Sciatic nerve (tissue), 2 donors: ENCODE data around the gene FAM83E. TPM values are rescaled to one million over a fixed set of nuclear protein-coding genes. Genes with fewer than 3 reads are reported as not detected.
A peak's percentile ranks its signal among the peaks of the same experiment; 100 is the strongest.
"Not testable (repeated sequence)": the region's sequence is repeated elsewhere in the genome, so short reads cannot be mapped to it uniquely, and the experiment has no call there.

ENCODE experiments used
- ATAC-seq: fragments of 200-7000 bp; cut with Tn5 transposase; one replicate; pipeline ENCODE4 v1.9.1; 2020; ENCODE audit warnings: mild to moderate bottlenecking, moderate library complexity
- DNase-seq: peaks from one replicate; pipeline ENCODE4 v3.0.0-alpha.2; 2020; ENCODE audit warnings: low spot score
- intact Hi-C: fragments of 100-400 bp; cut with DNase I; formaldehyde crosslinking; loops from one replicate; pipeline ENCODE4 v1.14.2; 2022
- total RNA-seq: library from RNA; stranded (reverse); fragmentation: NEBNext Ultra II Directional; extraction: Animal tissue kit (Norgen Biotek cat#: 25700); gene quantifications from one replicate; pipeline ENCODE4 v1.2.1, GENCODE V29; 2021
- donor health status: DM: no; HTN: no; CAD: no.
- donor health status: DM: no; HTN: no; CAD: no.

The FAM83E gene
- total RNA-seq, result not detected

- intact Hi-C loops, result no loop called here
- ATAC-seq, result no peak
- DNase-seq, result no peak
Observed at GRCh38 chr19:48614436-48615230, at the start of gene FAM83E. Gene FAM83E, minus strand, starts transcription at chr19:48615076. Its CDS starts 1,704 bp downstream, at chr19:48613372.

- ATAC-seq (no peak), DNase-seq (no peak)
- intact Hi-C loops, result no loop called here
Observed at GRCh38 chr19:48664476-48664875, 49.6 kb upstream of the FAM83E start.

- ATAC-seq, result no peak
- intact Hi-C loops, result no loop called here
- no peak for DNase-seq
Observed at GRCh38 chr19:48663667-48664066, 48.8 kb upstream of the FAM83E start.

GRCh38 chr19:48661711-48662090 lies 46.8 kb upstream of the FAM83E start:
- intact Hi-C loops, result no loop called here
- no peak for DNase-seq
- ATAC-seq, result no peak

- DNase-seq (peak; percentile 94), ATAC-seq (peak; percentile 86)
- intact Hi-C loops, result no loop called here
Observed at GRCh38 chr19:48660852-48661710, 46.2 kb upstream of the FAM83E start.

GRCh38 chr19:48659768-48660167 lies 44.9 kb upstream of the FAM83E start:
- ATAC-seq, result no peak
- no peak for DNase-seq
- intact Hi-C loops, result no loop called here

DNA sequence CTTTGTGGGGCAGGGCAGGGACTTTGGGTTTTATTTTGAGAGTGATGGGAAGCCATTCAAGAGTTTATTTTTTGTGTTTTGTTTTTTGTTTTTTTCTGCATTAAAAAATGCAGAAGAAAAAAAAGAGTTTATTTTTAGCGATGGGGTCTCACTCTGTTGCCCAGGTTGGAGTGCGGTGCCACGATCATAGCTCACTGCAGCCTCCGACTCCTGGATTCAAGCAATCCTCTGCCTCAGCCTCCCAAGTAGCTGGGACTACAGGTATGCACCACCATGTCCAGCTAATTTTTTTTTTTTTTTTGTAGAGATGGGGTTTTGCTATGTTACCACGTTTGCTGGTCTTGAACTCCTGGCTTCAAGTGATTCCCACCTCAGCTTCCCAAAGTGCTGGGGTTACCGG lies 43.6 kb upstream of the FAM83E start:
- intact Hi-C loops, result no loop called here

DNA sequence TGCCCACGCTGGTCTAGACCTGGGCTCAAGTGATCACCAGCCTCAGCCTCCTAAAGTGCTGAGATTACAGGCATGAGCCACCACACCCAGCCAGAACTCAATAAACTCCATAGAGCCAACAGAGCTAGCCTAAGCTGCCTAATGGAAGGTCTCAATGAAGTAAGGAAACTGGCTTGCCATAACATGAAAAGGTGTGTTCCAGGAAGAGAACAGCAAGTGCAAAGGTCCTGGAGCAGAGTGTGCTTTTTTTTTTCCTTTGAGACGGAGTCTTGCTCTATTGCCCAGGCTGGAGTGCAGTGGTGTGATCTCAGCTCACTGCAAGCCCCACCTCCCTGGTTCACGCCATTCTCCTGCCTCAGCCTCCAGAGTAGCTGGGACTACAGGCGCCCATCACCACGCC lies 43.0 kb upstream of the FAM83E start:
- DNase-seq, ATAC-seq, intact Hi-C loops: not testable (repeated sequence)

More for the DNA sequence above, 43.6 kb upstream of the FAM83E start:
- DNase-seq, result no peak
- no peak for ATAC-seq

GRCh38 chr19:48656840-48657474 lies 42.1 kb upstream of the FAM83E start:
- DNase-seq (no peak), ATAC-seq (peak; percentile 73)
- intact Hi-C loops, result no loop called here

- no peak for ATAC-seq
- no peak for DNase-seq
- intact Hi-C loops, result no loop called here
Observed at GRCh38 chr19:48654299-48655059, 39.6 kb upstream of the FAM83E start.

DNA sequence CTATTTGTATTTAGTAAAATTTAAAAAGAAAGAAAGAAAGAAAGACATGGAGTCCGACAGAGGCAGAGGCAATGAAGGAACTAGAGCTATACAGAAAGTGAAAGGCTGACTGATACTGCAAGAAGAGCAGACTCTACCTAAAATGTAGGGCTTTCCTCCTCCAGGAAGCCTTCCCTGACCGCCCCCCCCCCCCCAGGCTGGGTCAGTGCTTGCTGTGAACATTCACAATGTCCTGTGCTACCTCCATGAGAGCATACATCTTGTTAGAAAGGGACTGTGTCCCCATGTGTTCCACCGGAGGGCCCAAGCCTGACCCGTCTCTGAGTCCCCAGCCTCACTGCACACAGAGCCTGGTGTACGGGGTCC lies 36.8 kb upstream of the FAM83E start:
- DNase-seq (no peak), ATAC-seq (no peak)
- intact Hi-C loops, result no loop called here

- intact Hi-C loops, result no loop called here
- DNase-seq, result no peak
- ATAC-seq, result no peak
Observed at GRCh38 chr19:48650974-48651682, 36.3 kb upstream of the FAM83E start.

- ATAC-seq, result no peak
- intact Hi-C loops, result no loop called here
- no peak for DNase-seq
Observed at GRCh38 chr19:48648134-48648533, 33.3 kb upstream of the FAM83E start.

DNA sequence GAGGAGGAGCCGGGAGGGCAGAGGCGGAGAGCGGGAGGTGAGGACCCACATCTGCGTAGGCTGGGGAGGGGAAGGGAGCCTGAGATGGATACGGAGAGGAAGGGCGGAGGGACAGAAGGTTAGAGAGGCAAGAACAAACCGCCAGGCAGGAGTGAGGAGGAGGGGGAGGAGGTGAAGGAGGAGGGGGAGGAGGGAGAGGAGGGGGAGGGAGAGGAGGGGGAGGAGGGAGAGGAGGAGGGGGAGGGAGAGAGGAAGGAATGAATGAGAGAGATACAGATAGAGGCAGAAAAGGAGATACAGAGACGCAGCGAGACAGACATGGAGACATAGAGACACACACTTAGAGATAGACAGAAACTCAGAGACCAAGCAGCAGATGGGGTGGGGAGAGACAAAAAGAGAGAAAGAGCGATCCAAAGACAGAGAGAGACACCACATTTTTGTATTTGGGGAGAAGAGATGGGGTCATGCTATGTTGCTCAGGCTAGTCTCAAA lies 31.9 kb upstream of the FAM83E start:
- DNase-seq, result no peak
- ATAC-seq, result no peak
- intact Hi-C loops, result no loop called here

GRCh38 chr19:48646001-48646721 lies 31.3 kb upstream of the FAM83E start, which contains the start of gene CA11:
Gene CA11, minus strand, starts transcription at chr19:48646187. Its CDS starts 555 bp downstream, at chr19:48645632.
- intact Hi-C loops, result no loop called here
- ATAC-seq, result peak; percentile 91
- peak; percentile 95 for DNase-seq

- no peak for DNase-seq
- intact Hi-C loops, result no loop called here
- ATAC-seq, result peak; percentile 5
Observed at GRCh38 chr19:48645620-48646000, 30.7 kb upstream of the FAM83E start.

GRCh38 chr19:48644839-48645619 lies 30.2 kb upstream of the FAM83E start:
- DNase-seq (peak; percentile 85), ATAC-seq (peak; percentile 86)
- intact Hi-C loops, result no loop called here
